ENCODE results near the gene AGAP5. TPM values are rescaled to one million over a fixed set of nuclear protein-coding genes. Genes with fewer than 3 reads are reported as not detected.

AGAP5 gene
- polyA plus RNA-seq, 1 experiment = 4.0 TPM

DNA sequence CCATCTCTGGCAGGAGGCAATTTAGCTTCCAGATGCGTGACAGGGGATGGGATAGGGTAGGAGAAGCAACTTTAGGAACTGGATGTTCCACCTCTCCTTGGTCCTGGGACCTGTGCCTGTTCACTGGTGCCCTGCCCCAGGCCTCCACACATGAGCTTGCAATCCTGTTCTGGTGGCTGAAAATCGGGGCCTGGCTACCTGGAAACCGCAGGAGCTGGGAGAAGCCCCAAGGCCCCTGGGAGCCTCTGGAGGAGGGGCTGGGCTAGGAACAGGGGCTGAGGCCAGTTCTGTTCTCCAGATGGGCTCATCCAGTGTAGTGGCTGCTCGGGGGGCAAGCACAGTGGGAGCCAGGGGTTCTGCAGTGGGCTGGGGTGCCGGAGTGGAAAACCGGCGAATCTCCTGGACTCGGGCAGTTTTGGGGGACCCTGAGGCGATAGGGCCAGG is 51.3 kb downstream of the AGAP5 start:
- Histone ChIP-seq H3K27me3 (ENCODE audit: control insufficient read depth, insufficient read depth, low read length) (no peaks in the 10 kb centered on the region), H3K36me3 (ENCODE audit: control insufficient read depth, insufficient read depth, low read length) (no peaks in the 10 kb centered on the region), H3K4me3 (ENCODE audit: low read depth, low read length) (no peak overlapping the region)
- ChIA-PET CTCF (interaction anchor here (0.5 to 10.6 kb wide), 4 partner anchors 46 to 151 kb away, joined by 3 to 181 read pairs (median 4); partner anchors contain the start of gene PPP3CB), POLR2A (no interaction called here)
- DNase-seq (ENCODE audit: low read depth) = no peak
- TF ChIP-seq, protein P1, sequence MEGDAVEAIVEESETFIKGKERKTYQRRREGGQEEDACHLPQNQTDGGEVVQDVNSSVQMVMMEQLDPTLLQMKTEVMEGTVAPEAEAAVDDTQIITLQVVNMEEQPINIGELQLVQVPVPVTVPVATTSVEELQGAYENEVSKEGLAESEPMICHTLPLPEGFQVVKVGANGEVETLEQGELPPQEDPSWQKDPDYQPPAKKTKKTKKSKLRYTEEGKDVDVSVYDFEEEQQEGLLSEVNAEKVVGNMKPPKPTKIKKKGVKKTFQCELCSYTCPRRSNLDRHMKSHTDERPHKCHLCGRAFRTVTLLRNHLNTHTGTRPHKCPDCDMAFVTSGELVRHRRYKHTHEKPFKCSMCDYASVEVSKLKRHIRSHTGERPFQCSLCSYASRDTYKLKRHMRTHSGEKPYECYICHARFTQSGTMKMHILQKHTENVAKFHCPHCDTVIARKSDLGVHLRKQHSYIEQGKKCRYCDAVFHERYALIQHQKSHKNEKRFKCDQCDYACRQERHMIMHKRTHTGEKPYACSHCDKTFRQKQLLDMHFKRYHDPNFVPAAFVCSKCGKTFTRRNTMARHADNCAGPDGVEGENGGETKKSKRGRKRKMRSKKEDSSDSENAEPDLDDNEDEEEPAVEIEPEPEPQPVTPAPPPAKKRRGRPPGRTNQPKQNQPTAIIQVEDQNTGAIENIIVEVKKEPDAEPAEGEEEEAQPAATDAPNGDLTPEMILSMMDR (IDR thresholded peaks at IDR 0.05; ENCODE audit: insufficient read depth, low read depth, low read length) = no peak

- TF ChIP-seq, protein P1 (IDR thresholded peaks at IDR 0.05; ENCODE audit: insufficient read depth, low read depth, low read length) = no peak
- H3K36me3 ChIP-seq (ENCODE audit: control insufficient read depth, insufficient read depth, low read length) = no peaks in the 10 kb centered on the region
- POLR2A ChIA-PET = no interaction called here
- DNase-seq (ENCODE audit: low read depth) = no peak
- H3K27me3 ChIP-seq (ENCODE audit: control insufficient read depth, insufficient read depth, low read length) = no peaks in the 10 kb centered on the region; the same call in 1 of the 2 replicates
- no peak overlapping the region for H3K4me3 ChIP-seq (ENCODE audit: low read depth, low read length)
- CTCF ChIA-PET = interaction anchor here (0.6 to 10.6 kb wide), 13 partner anchors 8 to 235 kb away, joined by 3 to 181 read pairs (median 6); no protein-coding TSS in a partner anchor
Observed at GRCh38 chr10:73645251-73645650, 52.7 kb downstream of the AGAP5 start.

DNA sequence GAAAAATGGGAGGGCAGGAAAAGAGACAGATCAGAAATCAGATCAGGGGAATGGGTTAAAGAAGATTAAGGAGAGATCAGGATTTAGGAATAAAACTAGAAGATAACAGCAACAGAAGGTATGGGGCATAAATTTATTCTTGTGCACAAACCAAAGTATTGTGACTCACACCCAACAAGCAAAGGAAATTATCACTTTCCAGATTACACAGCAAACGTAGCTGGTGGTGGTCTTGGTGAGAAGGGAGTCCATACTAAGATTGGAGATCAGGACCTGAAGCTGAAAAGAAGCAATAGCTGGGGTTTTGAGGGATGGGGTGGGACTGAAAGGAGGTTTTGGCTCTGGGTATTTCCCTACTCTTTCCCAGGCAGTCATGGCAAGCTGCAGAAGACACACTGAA is 53.1 kb downstream of the AGAP5 start:
- ChIA-PET CTCF (interaction anchor here (0.6 to 10.6 kb wide), 21 partner anchors 9 to 378 kb away, joined by 3 to 181 read pairs (median 6); no protein-coding TSS in a partner anchor), POLR2A (no interaction called here)
- no peaks in the 10 kb centered on the region for H3K36me3 ChIP-seq (ENCODE audit: control insufficient read depth, insufficient read depth, low read length)
- no peak for DNase-seq (ENCODE audit: low read depth)
- TF ChIP-seq, protein P1 (IDR thresholded peaks at IDR 0.05; ENCODE audit: insufficient read depth, low read depth, low read length) = no peak
- H3K27me3 ChIP-seq (ENCODE audit: control insufficient read depth, insufficient read depth, low read length) = no peaks in the 10 kb centered on the region; the same call in 1 of the 2 replicates
- H3K4me3 ChIP-seq (ENCODE audit: low read depth, low read length) = no peak overlapping the region

- DNase-seq (ENCODE audit: low read depth) = peak; percentile 15
- ChIA-PET CTCF (interaction anchor here (0.6 to 10.6 kb wide), 23 partner anchors 9 to 380 kb away, joined by 3 to 181 read pairs (median 6); no protein-coding TSS in a partner anchor), POLR2A (no interaction called here)
- TF ChIP-seq, protein P1 (IDR thresholded peaks at IDR 0.05; ENCODE audit: insufficient read depth, low read depth, low read length) = peak; percentile 78
- H3K4me3 ChIP-seq (ENCODE audit: low read depth, low read length) = no peak overlapping the region
- H3K27me3 ChIP-seq (ENCODE audit: control insufficient read depth, insufficient read depth, low read length) = no peaks in the 10 kb centered on the region; the same call in 1 of the 2 replicates
- H3K36me3 ChIP-seq (ENCODE audit: control insufficient read depth, insufficient read depth, low read length) = no peaks in the 10 kb centered on the region
Observed at GRCh38 chr10:73644015-73644743, 53.7 kb downstream of the AGAP5 start.

DNA sequence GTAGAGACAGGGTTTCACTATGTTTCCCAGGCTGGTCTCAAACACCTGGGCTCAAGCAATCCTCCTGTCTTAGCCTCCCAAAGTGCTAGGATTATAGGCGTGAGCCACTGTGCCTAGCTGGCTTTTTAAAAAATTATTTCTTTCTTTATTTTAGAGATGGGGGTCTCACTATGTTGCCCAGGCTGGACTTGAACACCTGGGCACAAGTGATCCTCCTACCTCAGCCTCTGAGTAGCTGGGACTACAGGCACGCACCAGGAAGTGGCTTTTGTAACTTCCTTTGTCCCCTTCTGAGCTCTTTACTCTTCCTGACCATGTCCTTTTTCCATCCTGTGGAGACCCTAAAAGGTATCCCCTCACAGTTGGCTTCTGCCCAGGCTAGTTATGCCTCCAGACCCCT is 54.5 kb downstream of the AGAP5 start:
- ChIA-PET CTCF (interaction anchor here (0.6 to 10.6 kb wide), 21 partner anchors 8 to 379 kb away, joined by 3 to 181 read pairs (median 6); no protein-coding TSS in a partner anchor), POLR2A (no interaction called here)
- TF ChIP-seq, protein P1 (IDR thresholded peaks at IDR 0.05; ENCODE audit: insufficient read depth, low read depth, low read length) = no peak
- no peaks in the 10 kb centered on the region for H3K36me3 ChIP-seq (ENCODE audit: control insufficient read depth, insufficient read depth, low read length)
- no peak for DNase-seq (ENCODE audit: low read depth)
- no peaks in the 10 kb centered on the region; the same call in 1 of the 2 replicates for H3K27me3 ChIP-seq (ENCODE audit: control insufficient read depth, insufficient read depth, low read length)
- H3K4me3 ChIP-seq (ENCODE audit: low read depth, low read length) = no peak overlapping the region
